GM12865 (cell line): ENCODE data around the gene SNRNP35.
A peak's percentile ranks its signal among the peaks of the same experiment; 100 is the strongest.

Experiments
- DNase-seq: peaks from one replicate; pipeline ENCODE4 v3.0.0; 2010; ENCODE audit warnings: low read depth
- H3K4me3 ChIP-seq: 2 replicates; pipeline ENCODE4 v1.5.1; 2011; ENCODE audit warnings: mild to moderate bottlenecking, low read depth, low read length, control low read depth
- CTCF ChIP-seq: IDR thresholded peaks from 2 replicates; pipeline ENCODE4 v1.5.1; 2011; ENCODE audit warnings: low read length, control low read depth, low read depth, inconsistent platforms; ENCODE audit not compliant: insufficient read depth; ENCODE audit errors: missing control alignments

The SNRNP35 gene

GRCh38 chr12:123465084-123465483 is 7.1 kb downstream of the SNRNP35 start:
- H3K4me3 ChIP-seq: no peak overlapping the region
- no peak for TF ChIP-seq CTCF
- no peak for DNase-seq

- TF ChIP-seq CTCF: peak; percentile 47
- peak; percentile 62 for DNase-seq
- no peak overlapping the region for H3K4me3 ChIP-seq
These were observed 10.8 kb downstream of the SNRNP35 start for GRCh38 chr12:123468786-123469185.

- TF ChIP-seq CTCF: no peak
- no peak overlapping the region for H3K4me3 ChIP-seq
- DNase-seq: no peak
These were observed 12.0 kb downstream of the SNRNP35 start for GRCh38 chr12:123469978-123470377.

- H3K4me3 ChIP-seq: no peak overlapping the region
- DNase-seq: no peak
- no peak for TF ChIP-seq CTCF
These were observed 13.6 kb downstream of the SNRNP35 start for GRCh38 chr12:123471374-123472068.

GRCh38 chr12:123472438-123472849 is 14.5 kb downstream of the SNRNP35 start:
- no peak overlapping the region for H3K4me3 ChIP-seq
- DNase-seq: no peak
- no peak for TF ChIP-seq CTCF

GRCh38 chr12:123474485-123475245 is 16.7 kb downstream of the SNRNP35 start:
- no peak for DNase-seq
- no peak for TF ChIP-seq CTCF
- H3K4me3 ChIP-seq: no peak overlapping the region
